ENCODE results near the gene GPN2. TPM values are rescaled to one million over a fixed set of nuclear protein-coding genes. Genes with fewer than 3 reads are reported as not detected.

GPN2 gene
- total and polyA plus RNA-seq, 11 donors, result 7.6 to 27.4 (median 16.5) TPM

DNA sequence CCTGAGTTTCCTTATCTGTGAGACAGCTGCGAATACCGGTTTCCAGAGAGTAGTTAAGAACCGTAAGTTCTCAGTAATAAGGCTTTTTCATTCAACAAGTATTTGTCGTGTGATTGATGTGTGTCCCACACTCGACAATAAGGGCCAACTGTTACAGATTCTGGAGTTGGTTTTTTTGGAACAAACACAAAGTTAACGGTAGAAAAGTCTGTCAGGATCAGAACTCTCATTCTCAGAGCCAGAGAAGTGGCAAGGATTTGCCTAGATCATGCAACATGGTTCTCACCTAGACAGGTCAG, 32.3 kb upstream of the GPN2 start:
- 23 to 34% (median 27%) methylated on average over 6 of the region's 6 CpGs for WGBS, 4 donors

DNA sequence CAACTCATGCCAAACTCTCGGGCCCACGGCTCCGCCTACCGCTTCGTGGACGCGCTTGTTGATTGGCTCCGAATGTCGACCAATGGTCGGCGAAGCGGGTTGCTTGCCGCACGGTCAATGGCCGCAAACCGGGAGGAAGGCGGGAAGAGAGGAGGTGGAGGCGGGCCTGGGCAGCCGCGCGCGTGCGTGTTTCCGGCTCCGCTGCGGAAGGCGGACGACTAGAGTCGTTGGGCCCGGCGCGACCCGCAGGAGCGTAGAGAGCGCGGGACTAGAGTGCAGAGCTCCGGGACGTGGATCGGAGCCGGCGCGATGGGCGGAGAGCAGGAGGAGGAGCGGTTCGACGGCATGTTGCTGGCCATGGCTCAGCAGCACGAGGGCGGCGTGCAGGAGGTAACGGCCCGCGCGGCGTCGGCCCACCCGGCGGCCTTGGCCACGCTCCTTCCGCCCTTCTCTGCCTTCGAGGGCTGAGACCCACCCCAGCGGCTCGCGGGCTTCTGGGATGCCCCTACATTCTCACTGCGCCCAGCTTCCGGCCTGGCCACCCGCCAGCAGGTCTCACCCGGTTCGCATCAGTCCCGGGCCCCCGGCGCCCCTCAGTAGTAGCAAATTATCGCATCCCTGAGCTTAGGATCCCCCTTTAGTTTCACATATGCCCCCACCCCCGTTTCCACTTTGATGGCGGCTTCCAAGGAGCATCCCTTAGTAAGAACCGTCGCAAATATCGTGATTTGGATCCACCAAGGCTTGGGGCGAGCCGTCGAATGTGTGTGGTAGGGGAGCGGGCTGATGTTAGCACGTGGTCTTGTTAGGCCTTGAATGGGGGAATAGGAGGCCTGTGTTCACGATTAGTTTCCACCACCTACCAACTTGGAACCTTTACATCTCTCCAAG, 31.7 kb upstream of the GPN2 start, which contains the start of gene NUDC:
Gene NUDC (plus strand): TSS at position 204 of the 891 bp plus-strand sequence. CDS start 106 bp downstream, at position 310.
- H3K36me3 ChIP-seq, result peaks cover 0 to 37% (median 31%) of the 10 kb centered on the region in 9 donors
- TF ChIP-seq POLR2A (IDR thresholded peaks at IDR 0.05), result peak in 1 of 2 donors; percentile 91
- TF ChIP-seq, protein P1, sequence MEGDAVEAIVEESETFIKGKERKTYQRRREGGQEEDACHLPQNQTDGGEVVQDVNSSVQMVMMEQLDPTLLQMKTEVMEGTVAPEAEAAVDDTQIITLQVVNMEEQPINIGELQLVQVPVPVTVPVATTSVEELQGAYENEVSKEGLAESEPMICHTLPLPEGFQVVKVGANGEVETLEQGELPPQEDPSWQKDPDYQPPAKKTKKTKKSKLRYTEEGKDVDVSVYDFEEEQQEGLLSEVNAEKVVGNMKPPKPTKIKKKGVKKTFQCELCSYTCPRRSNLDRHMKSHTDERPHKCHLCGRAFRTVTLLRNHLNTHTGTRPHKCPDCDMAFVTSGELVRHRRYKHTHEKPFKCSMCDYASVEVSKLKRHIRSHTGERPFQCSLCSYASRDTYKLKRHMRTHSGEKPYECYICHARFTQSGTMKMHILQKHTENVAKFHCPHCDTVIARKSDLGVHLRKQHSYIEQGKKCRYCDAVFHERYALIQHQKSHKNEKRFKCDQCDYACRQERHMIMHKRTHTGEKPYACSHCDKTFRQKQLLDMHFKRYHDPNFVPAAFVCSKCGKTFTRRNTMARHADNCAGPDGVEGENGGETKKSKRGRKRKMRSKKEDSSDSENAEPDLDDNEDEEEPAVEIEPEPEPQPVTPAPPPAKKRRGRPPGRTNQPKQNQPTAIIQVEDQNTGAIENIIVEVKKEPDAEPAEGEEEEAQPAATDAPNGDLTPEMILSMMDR (IDR thresholded peaks at IDR 0.05), result peak in 1 of 12 donors; percentile 2
- H3K4me3 ChIP-seq, result peak within 1 kb of the TSS; percentile 80 to 100 (median 96)
- peak; percentile 97 to 98 (median 98) for DNase-seq
- 1% methylated on average over 37 to 83 of the region's 83 CpGs for WGBS, 4 donors
- H3K27me3 ChIP-seq, result no peaks in the 10 kb centered on the region
- no peaks in the 10 kb centered on the region for H3K9me3 ChIP-seq
- intact Hi-C loops (cut with DNase I), result loop anchor here in 1 of 10 donors (2.0 kb wide), 1 partner anchor 15 kb away; no protein-coding TSS in a partner anchor
- peak; percentile 99 to 100 (median 99) for ATAC-seq
- H3K4me1 ChIP-seq, result peaks cover 0 to 25% (median 17%) of the 10 kb centered on the region in 12 donors
- peak within 1 kb of the TSS in 11 of 12 donors; percentile 72 to 94 (median 89) for H3K27ac ChIP-seq

More for the DNA sequence above, 32.3 kb upstream of the GPN2 start:
- ATAC-seq (no peak), DNase-seq (no peak)
- intact Hi-C loops (cut with DNase I), result loop anchor here in 1 of 10 donors (2.0 kb wide), 1 partner anchor 14 kb away; no protein-coding TSS in a partner anchor
- Histone ChIP-seq H3K27ac (peak overlapping the region in 6 of 12 donors; percentile 87 to 94 (median 92)), H3K4me1 (peaks cover 0 to 25% (median 17%) of the 10 kb centered on the region in 12 donors), H3K27me3 (no peaks in the 10 kb centered on the region), H3K9me3 (no peaks in the 10 kb centered on the region), H3K4me3 (peak overlapping the region; percentile 80 to 100 (median 96)), H3K36me3 (peaks cover 0 to 42% (median 36%) of the 10 kb centered on the region in 9 donors)
- TF ChIP-seq, protein P1 (IDR thresholded peaks at IDR 0.05), result no peak
- no peak for TF ChIP-seq POLR2A (IDR thresholded peaks at IDR 0.05)

- Histone ChIP-seq H3K27me3 (no peaks in the 10 kb centered on the region), H3K9me3 (no peaks in the 10 kb centered on the region), H3K4me1 (peaks cover 0 to 25% (median 17%) of the 10 kb centered on the region in 12 donors), H3K27ac (peak overlapping the region in 11 of 12 donors; percentile 48 to 94 (median 89)), H3K4me3 (peak overlapping the region in 11 of 12 donors; percentile 80 to 100 (median 97)), H3K36me3 (peaks cover 0 to 30% (median 24%) of the 10 kb centered on the region in 9 donors)
- DNase-seq (no peak), ATAC-seq (peak; percentile 43 to 52 (median 48))
- intact Hi-C loops (cut with DNase I), result no loop called here
- no peak for TF ChIP-seq POLR2A (IDR thresholded peaks at IDR 0.05)
- TF ChIP-seq, protein P1 (IDR thresholded peaks at IDR 0.05), result no peak
- 12 to 22% (median 15%) methylated on average over 5 to 7 of the region's 7 CpGs for WGBS, 4 donors
These were observed 31.1 kb upstream of the GPN2 start for GRCh38 chr1:26921126-26921539.
